Stimulated activated naive B cell treated with anti-CD40 and anti-IgM and Interleukin-4, amounts not matched to agents 10 μg/mL and 1 μg/mL and 100 μg/mL, for 72 hours (primary cell): ENCODE measurements around the gene TANK.
"Not testable (repeated sequence)": the region's sequence is repeated elsewhere in the genome, so short reads cannot be mapped to it uniquely, and the experiment has no call there.

ENCODE experiments used
- ATAC-seq, 2 donors: fragments of 150-1000 bp; cut with Tn5 transposase; replicated peaks; 2 replicates each; pipeline ENCODE4 v1.10.0; 2021; ENCODE audit warnings: moderate library complexity in 1 of 2
- DNase-seq: peaks from one replicate; pipeline ENCODE4 v3.0.0; 2021
- H3K27ac Mint-ChIP-seq: one replicate; pipeline ENCODE4 v1.8.0; 2022; ENCODE audit warnings: mild to moderate bottlenecking, mixed read lengths
- H3K27me3 Mint-ChIP-seq, 2 donors: one replicate each; pipeline ENCODE4 v1.8.0; 2022; ENCODE audit warnings: mixed read lengths in 2 of 2
- H3K36me3 Mint-ChIP-seq, 2 donors: one replicate each; pipeline ENCODE4 v1.8.0; 2022; ENCODE audit warnings: mixed read lengths in 2 of 2, mild to moderate bottlenecking in 1 of 2
- H3K4me1 Mint-ChIP-seq, 2 donors: one replicate each; pipeline ENCODE4 v1.8.0; 2022; ENCODE audit warnings: mixed read lengths in 2 of 2, mild to moderate bottlenecking in 1 of 2
- H3K4me3 Mint-ChIP-seq, 2 donors: one replicate each; pipeline ENCODE4 v1.8.0; 2022; ENCODE audit warnings: mild to moderate bottlenecking in 2 of 2, mixed read lengths in 2 of 2, moderate library complexity in 1 of 2
- H3K9me3 Mint-ChIP-seq, 2 donors: one replicate each; pipeline ENCODE4 v1.8.0; 2022; ENCODE audit warnings: mixed read lengths in 2 of 2, mild to moderate bottlenecking in 1 of 2

Gene TANK

DNA sequence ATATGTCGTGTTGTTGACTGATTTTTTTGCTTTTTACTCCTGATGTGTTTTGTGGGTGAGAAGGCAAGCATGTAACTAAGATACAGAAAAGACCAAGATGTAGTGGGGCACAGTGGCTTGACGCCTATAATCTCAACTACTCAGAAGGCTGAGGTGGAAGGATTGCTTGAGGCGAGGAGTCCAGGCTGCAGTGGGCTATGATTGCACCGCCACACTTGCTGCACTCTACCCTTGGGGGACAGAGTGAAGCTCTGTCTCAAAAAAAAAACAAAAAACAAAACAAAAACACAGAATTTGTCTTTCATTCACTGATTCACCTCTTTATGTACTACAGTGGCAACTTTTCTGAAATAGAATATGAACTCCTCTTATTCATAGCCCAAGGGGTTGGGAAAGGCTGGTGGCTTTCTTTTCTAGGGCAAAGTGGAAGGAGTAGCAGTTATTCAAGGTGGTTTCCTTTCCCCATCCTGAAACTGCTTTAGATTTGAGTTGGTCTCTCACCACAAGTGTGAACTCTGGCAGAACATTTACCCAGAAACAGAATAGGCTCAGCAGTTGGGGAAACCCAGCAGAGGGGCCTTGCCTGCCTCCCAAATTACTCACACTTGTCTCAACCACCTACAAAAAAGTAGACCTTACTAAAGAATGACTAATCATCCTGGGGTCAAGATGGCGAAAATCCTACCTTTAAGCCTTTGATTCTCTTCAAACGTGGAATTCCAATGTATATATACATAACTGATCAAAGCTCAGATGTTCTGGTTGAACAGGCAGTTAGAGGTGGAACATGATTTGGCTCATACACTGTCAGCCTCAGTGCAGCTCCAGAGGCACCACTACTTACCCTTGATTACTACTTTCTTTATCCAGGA lies 6.5 kb downstream of the TANK start:
- peaks cover 36 to 58% of the 10 kb centered on the region in 2 donors for H3K36me3 Mint-ChIP-seq
- H3K4me1 Mint-ChIP-seq, result peaks cover 55 to 94% of the 10 kb centered on the region in 2 donors
- H3K27ac Mint-ChIP-seq, result peak overlapping the region; percentile 92
- H3K9me3 Mint-ChIP-seq, result no peaks in the 10 kb centered on the region
- peak; percentile 77 for DNase-seq
- peak; percentile 89 to 92 for ATAC-seq
- no peaks in the 10 kb centered on the region for H3K27me3 Mint-ChIP-seq
- H3K4me3 Mint-ChIP-seq, result peak overlapping the region; percentile 50 to 57

GRCh38 chr2:161169335-161169734 lies 9.1 kb downstream of the TANK start:
- Mint-ChIP-seq H3K27me3 (no peaks in the 10 kb centered on the region), H3K9me3 (peaks cover 6 to 7% of the 10 kb centered on the region in 2 donors), H3K36me3 (peaks cover 43 to 65% of the 10 kb centered on the region in 2 donors), H3K27ac (no peak overlapping the region), H3K4me1 (peaks cover 60 to 95% of the 10 kb centered on the region in 2 donors), H3K4me3 (peak overlapping the region in 1 of 2 donors; percentile 10)
- DNase-seq (no peak), ATAC-seq (no peak)

DNA sequence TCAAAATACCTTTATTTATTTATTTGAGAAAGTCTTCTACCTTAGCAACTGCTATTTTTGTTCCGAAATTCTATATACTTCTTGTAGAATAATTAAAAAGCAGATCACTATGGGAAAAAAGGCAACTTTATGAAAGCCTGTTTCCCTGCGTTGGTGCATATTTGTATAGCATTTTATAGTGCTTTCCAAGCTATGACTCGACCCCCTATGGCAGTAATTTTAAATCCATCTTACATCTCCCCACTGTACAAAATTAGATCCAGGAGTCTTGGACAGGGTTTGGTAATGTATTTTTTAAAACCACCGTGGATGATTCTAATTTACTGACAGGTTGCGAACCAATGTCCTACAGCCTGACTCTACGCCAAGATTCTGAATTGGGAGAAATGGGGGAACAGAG lies 10.1 kb downstream of the TANK start:
- H3K27me3 Mint-ChIP-seq, result no peaks in the 10 kb centered on the region
- H3K9me3 Mint-ChIP-seq, result peaks cover 6 to 7% of the 10 kb centered on the region in 2 donors
- peaks cover 47 to 68% of the 10 kb centered on the region in 2 donors for H3K36me3 Mint-ChIP-seq
- H3K27ac Mint-ChIP-seq, result peak overlapping the region; percentile 34
- ATAC-seq, result no peak
- peaks cover 64 to 93% of the 10 kb centered on the region in 2 donors for H3K4me1 Mint-ChIP-seq
- no peak for DNase-seq
- peak overlapping the region; percentile 17 to 52 for H3K4me3 Mint-ChIP-seq

DNA sequence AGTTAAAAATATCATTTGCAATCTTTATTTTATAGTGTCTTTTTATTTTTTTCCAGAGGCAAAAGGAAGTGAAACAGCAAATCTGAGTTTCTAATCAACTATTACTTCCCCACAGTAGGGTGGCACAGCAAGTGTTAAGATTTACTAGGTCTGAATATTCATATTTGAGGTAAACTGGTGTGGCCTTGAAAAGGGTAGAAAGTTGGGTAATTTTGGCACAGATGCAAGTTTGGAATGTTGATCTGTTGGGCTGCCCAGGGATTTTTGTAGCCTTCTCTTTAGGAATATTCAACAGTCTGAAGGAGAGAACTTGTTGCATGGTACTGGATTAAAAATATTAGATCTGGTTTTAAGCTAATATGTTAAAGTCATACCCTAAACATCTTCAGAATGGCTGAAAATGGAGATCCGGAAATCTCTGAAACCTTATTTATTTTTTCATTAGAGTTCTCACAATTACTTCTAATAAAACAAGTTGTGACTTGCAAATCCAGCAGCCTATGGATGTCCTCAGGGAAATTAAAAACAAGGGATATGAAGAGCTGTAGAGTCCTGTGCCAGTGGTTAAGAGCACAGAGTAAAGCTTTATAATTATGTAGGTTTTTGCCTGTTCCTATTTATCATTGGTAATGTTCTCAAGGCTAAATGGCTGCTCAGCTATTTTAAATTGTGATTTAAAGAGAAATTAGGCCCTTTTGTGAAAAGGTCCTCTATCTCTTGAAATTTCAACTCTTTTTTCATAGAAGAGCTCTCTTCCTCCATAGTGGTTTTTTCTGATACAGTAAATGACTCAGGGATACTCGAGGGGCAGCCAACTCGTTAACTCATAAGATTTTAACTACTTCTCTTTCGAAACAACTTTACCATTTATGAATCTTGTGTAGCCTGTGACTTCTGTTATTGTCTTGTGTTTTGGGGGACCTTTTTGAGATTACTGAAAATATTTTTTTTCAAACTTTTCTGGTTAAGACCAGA lies 11.0 kb downstream of the TANK start:
- Mint-ChIP-seq H3K36me3 (peaks cover 45 to 66% of the 10 kb centered on the region in 2 donors), H3K9me3 (peaks cover 6 to 7% of the 10 kb centered on the region in 2 donors), H3K27ac (peak overlapping the region; percentile 83), H3K4me3 (peak overlapping the region; percentile 49 to 52), H3K4me1 (peaks cover 61 to 93% of the 10 kb centered on the region in 2 donors), H3K27me3 (no peaks in the 10 kb centered on the region)
- ATAC-seq (peak; percentile 42 to 53), DNase-seq (no peak)

- DNase-seq, result no peak
- Mint-ChIP-seq H3K36me3 (peaks cover 46 to 61% of the 10 kb centered on the region in 2 donors), H3K27ac (peak overlapping the region; percentile 21), H3K27me3 (no peaks in the 10 kb centered on the region), H3K9me3 (peaks cover 6 to 9% of the 10 kb centered on the region in 2 donors), H3K4me1 (peaks cover 54 to 93% of the 10 kb centered on the region in 2 donors), H3K4me3 (peak overlapping the region; percentile 8 to 17)
- ATAC-seq, result peak; percentile 68 to 69
Observed at GRCh38 chr2:161172901-161173540, 12.8 kb downstream of the TANK start.

DNA sequence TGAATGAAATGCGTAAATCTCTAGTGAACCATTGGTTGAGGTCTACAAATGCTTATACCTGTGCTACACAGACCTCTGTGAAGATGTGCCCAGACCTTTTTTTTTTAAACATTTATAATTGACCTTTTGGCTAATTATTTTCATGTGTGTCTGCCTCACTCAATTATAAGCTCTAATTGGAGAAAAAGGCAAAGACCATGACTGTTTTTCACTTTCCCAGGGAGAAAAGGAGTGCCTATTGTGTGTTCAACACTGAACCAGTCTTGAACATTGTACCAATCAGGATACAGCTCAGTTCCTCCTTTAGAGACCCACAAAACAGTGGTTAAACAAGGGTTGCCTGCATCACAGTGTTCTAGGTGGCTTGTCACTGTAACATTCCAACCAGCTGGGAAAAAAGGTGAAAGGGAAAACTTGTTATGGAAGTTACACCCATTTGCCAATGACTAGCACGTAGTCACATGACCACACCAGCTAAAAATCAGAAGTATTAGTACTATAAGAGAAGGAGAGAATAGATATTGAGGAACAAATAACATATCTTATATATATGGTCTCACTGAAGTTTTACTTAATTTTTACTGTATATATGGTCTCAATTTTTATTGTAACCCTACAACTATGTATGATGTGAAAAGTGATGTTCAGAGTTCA lies 13.4 kb downstream of the TANK start:
- Mint-ChIP-seq H3K4me1 (peaks cover 56 to 93% of the 10 kb centered on the region in 2 donors), H3K9me3 (peaks cover 10 to 12% of the 10 kb centered on the region in 2 donors), H3K4me3 (no peak overlapping the region), H3K36me3 (peaks cover 46 to 66% of the 10 kb centered on the region in 2 donors), H3K27me3 (no peaks in the 10 kb centered on the region), H3K27ac (peak overlapping the region; percentile 21)
- ATAC-seq (peak; percentile 34 to 38), DNase-seq (no peak)

DNA sequence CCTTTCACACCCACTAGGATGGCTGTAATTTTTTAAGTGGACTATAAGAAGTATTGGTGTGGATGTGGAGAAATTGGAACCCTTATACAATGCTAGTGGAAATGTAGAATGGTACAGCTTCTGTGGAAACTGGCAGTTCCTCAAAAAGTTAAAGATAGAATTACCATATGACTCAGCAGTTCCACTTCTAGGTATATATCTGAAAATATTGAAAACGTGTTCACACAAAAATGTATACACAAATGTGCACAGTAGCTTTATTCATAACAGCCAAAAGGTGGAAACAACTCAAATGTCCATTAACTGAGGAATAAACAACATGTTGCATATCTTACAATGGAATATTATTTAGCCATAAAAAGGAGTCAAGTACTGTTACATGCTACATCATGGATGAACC lies 17.7 kb downstream of the TANK start:
- H3K9me3 Mint-ChIP-seq, result peaks cover 5 to 8% of the 10 kb centered on the region in 2 donors
- H3K36me3 Mint-ChIP-seq, result peaks cover 60 to 69% of the 10 kb centered on the region in 2 donors
- peaks cover 32 to 64% of the 10 kb centered on the region in 2 donors for H3K4me1 Mint-ChIP-seq
- no peak for DNase-seq
- no peaks in the 10 kb centered on the region for H3K27me3 Mint-ChIP-seq
- peak; percentile 70 to 73 for ATAC-seq
- H3K4me3 Mint-ChIP-seq, result peak overlapping the region in 1 of 2 donors; percentile 22
- peak overlapping the region; percentile 88 for H3K27ac Mint-ChIP-seq

GRCh38 chr2:161178756-161179155 lies 18.5 kb downstream of the TANK start:
- peaks cover 54 to 64% of the 10 kb centered on the region in 2 donors for H3K36me3 Mint-ChIP-seq
- ATAC-seq (no peak), DNase-seq (no peak)
- no peak overlapping the region for H3K4me3 Mint-ChIP-seq
- no peaks in the 10 kb centered on the region for H3K27me3 Mint-ChIP-seq
- no peak overlapping the region for H3K27ac Mint-ChIP-seq
- peaks cover 26 to 58% of the 10 kb centered on the region in 2 donors for H3K4me1 Mint-ChIP-seq
- H3K9me3 Mint-ChIP-seq, result peaks cover 4 to 5% of the 10 kb centered on the region in 2 donors

DNA sequence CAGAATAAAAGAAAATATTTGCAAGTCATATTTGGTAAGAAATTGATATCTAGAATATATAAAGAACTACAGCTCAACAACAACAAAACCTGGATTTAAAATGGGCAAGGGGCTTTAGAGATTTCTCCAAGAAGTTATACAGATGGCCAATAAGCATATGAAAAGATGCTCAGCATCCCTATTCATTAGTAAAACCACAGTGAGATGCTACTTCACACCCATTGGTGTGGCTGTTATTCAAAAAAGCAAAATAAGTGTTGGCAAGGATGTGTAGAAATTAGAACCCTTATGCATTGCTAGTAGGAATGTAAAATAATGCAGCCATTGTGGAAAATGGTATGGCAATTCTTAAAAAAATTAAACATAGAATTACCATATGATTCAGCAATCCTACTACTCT lies 29.8 kb downstream of the TANK start:
- peaks cover 45 to 72% of the 10 kb centered on the region in 2 donors for H3K36me3 Mint-ChIP-seq
- H3K27ac Mint-ChIP-seq, result no peak overlapping the region
- no peaks in the 10 kb centered on the region for H3K27me3 Mint-ChIP-seq
- DNase-seq (no peak), ATAC-seq (no peak)
- H3K9me3 Mint-ChIP-seq, result no peaks in the 10 kb centered on the region
- no peak overlapping the region for H3K4me3 Mint-ChIP-seq
- H3K4me1 Mint-ChIP-seq, result peaks cover 33 to 67% of the 10 kb centered on the region in 2 donors

- not testable (repeated sequence) for H3K27me3 Mint-ChIP-seq, ATAC-seq, H3K9me3 Mint-ChIP-seq, DNase-seq, H3K27ac Mint-ChIP-seq, H3K4me3 Mint-ChIP-seq
- H3K4me1 Mint-ChIP-seq, result peaks cover 29 to 60% of the 10 kb centered on the region in 2 donors
- peaks cover 40 to 66% of the 10 kb centered on the region in 2 donors for H3K36me3 Mint-ChIP-seq
Observed at GRCh38 chr2:161195602-161196001, 35.4 kb downstream of the TANK start.

DNA sequence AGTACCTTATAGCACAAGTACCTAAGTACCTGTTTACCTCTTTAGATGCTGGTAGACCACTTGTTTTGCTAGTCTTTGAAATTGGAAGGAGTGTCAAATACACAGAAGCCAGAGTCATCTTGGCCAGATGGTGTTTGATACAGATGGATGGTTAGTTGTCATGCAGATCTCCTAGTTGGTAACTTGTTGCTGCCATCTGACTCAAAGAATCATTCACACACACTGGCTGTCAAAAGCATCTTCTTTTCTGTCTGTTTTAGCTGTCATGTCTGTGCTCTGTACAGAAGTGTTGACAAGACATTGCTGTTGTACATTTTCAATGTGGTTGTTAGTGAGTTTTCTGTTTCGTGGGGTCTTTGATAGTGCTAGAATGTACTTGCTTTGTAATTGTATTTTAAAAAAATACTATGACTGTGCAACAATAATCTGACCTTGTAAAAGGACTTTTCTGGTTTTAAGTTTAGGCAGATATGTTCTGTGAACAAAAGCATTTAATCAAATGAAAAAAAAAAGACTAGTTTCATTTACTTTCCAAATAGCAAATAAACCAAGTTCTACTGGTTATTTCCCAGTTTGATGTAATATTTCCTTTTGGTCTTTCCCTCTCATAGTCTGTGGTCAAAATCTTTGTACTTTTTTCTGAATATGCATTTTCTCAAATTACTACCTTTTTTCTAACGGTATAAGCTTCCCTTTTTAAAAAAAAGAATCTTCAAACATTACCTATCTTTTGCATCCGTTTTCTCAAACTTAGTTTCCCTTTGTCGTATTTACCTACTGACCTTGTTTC lies 39.9 kb downstream of the TANK start:
- Mint-ChIP-seq H3K27ac (peak overlapping the region; percentile 66), H3K4me3 (peak overlapping the region; percentile 18 to 24)
- peak; percentile 87 to 90 for ATAC-seq

GRCh38 chr2:161204846-161205245 lies 44.6 kb downstream of the TANK start:
- H3K9me3 Mint-ChIP-seq, result no peaks in the 10 kb centered on the region
- no peak overlapping the region for H3K4me3 Mint-ChIP-seq
- no peaks in the 10 kb centered on the region for H3K27me3 Mint-ChIP-seq
- H3K27ac Mint-ChIP-seq, result no peak overlapping the region
- peaks cover 6 to 14% of the 10 kb centered on the region in 2 donors for H3K36me3 Mint-ChIP-seq
- DNase-seq, result no peak
- H3K4me1 Mint-ChIP-seq, result peaks cover 8 to 19% of the 10 kb centered on the region in 2 donors
- no peak for ATAC-seq

More for the DNA sequence above, 39.9 kb downstream of the TANK start:
- Mint-ChIP-seq H3K9me3 (peaks cover 2 to 4% of the 10 kb centered on the region in 2 donors), H3K4me1 (peaks cover 21 to 38% of the 10 kb centered on the region in 2 donors), H3K36me3 (peaks cover 29 to 39% of the 10 kb centered on the region in 2 donors), H3K27me3 (no peaks in the 10 kb centered on the region)
- DNase-seq, result no peak
